ENCODE data around the gene GULP1. TPM values are rescaled to one million over a fixed set of nuclear protein-coding genes. Genes with fewer than 3 reads are reported as not detected.

The GULP1 gene
- total and polyA plus RNA-seq, 12 donors = 2.0 to 6.0 (median 4.7) TPM

DNA sequence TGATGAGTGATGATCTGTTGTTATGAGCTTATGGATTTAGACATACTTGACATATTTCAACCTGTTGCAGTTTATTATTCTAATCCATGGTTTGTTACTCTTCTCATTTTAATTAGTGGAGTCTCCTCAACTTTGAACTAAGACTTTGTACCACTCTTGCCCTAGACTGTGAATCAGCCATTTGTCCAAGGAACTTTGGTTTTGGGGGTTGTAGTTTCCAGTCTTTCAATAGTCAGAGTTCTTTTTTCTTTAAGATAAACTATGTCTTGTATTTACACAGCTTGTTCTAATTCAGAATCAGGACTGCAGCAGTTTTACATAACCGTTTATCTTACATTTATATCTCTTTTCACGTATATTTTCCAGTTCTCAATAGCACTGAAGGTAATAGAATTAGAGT, 133.6 kb downstream of the GULP1 start:
- no peak for DNase-seq
- WGBS, 2 donors = 89 to 96% methylated on average over 2 of the region's 2 CpGs
- Histone ChIP-seq H3K4me3 (no peak overlapping the region), H3K27me3 (no peaks in the 10 kb centered on the region), H3K36me3 (no peaks in the 10 kb centered on the region), H3K4me1 (no peaks in the 10 kb centered on the region), H3K9me3 (peaks cover 0 to 13% (median 3%) of the 10 kb centered on the region in 11 donors), H3K27ac (no peak overlapping the region)
- intact Hi-C loops (cut with DNase I) = no loop called here
- TF ChIP-seq, protein P1, sequence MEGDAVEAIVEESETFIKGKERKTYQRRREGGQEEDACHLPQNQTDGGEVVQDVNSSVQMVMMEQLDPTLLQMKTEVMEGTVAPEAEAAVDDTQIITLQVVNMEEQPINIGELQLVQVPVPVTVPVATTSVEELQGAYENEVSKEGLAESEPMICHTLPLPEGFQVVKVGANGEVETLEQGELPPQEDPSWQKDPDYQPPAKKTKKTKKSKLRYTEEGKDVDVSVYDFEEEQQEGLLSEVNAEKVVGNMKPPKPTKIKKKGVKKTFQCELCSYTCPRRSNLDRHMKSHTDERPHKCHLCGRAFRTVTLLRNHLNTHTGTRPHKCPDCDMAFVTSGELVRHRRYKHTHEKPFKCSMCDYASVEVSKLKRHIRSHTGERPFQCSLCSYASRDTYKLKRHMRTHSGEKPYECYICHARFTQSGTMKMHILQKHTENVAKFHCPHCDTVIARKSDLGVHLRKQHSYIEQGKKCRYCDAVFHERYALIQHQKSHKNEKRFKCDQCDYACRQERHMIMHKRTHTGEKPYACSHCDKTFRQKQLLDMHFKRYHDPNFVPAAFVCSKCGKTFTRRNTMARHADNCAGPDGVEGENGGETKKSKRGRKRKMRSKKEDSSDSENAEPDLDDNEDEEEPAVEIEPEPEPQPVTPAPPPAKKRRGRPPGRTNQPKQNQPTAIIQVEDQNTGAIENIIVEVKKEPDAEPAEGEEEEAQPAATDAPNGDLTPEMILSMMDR (IDR thresholded peaks at IDR 0.05) = no peak
- no peak for ATAC-seq

DNA sequence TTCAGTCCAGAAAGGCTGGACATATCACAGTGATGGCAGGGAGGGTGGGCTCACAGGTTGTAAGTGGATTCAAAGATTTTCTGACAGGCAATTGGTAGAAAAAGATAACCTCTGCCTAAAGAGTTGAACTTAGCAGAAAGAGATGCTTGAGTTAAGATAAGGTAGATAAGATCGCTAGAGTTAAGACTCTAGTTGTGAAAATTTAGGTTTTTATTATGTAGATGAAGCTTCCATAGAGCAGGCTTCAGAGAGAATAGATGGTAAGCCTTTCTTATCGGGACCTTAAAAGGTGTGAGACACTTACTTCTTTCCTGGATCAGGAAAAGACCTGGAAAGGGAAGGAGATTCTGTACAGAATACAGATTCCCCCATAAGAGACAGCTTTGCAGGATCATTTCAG, 134.4 kb downstream of the GULP1 start:
- TF ChIP-seq, protein P1 (IDR thresholded peaks at IDR 0.05) = no peak

DNA sequence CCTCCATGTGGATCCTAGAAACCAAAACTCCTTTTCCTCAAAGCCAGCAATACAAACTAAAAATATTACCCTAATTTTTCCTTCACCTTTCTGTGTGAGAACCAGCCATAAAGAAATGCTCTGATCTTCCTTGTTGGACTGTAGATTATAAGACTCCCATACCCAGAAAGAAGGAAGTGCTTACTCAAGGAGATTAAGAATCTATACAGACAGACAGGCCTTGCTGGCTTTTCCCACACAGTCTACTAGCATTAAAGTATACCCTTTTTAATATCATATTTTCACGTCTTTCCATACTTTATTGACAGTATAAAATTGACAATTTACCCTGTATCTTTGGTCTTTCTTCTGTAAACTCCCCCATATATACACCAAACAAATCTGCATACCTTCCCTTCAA, 139.0 kb downstream of the GULP1 start:
- TF ChIP-seq, protein P1 (IDR thresholded peaks at IDR 0.05) = no peak
- intact Hi-C loops (cut with DNase I) = no loop called here
- 92% methylated on average over 1 of the region's 1 CpG for WGBS, 2 donors
- H3K36me3 ChIP-seq = no peaks in the 10 kb centered on the region
- no peaks in the 10 kb centered on the region for H3K4me1 ChIP-seq
- no peak for DNase-seq
- H3K27me3 ChIP-seq = no peaks in the 10 kb centered on the region
- H3K27ac ChIP-seq = no peak overlapping the region
- no peaks in the 10 kb centered on the region for H3K9me3 ChIP-seq
- ATAC-seq = no peak
- H3K4me3 ChIP-seq = no peak overlapping the region

More for the DNA sequence above, 134.4 kb downstream of the GULP1 start:
- no peak overlapping the region for H3K27ac ChIP-seq
- H3K4me3 ChIP-seq = no peak overlapping the region
- no peak for ATAC-seq
- H3K4me1 ChIP-seq = no peaks in the 10 kb centered on the region
- H3K27me3 ChIP-seq = no peaks in the 10 kb centered on the region
- intact Hi-C loops (cut with DNase I) = no loop called here
- DNase-seq = no peak
- 30 to 44% methylated on average over 2 of the region's 2 CpGs for WGBS, 2 donors
- no peaks in the 10 kb centered on the region for H3K36me3 ChIP-seq
- peaks cover 0 to 4% (median 0%) of the 10 kb centered on the region in 11 donors for H3K9me3 ChIP-seq

DNA sequence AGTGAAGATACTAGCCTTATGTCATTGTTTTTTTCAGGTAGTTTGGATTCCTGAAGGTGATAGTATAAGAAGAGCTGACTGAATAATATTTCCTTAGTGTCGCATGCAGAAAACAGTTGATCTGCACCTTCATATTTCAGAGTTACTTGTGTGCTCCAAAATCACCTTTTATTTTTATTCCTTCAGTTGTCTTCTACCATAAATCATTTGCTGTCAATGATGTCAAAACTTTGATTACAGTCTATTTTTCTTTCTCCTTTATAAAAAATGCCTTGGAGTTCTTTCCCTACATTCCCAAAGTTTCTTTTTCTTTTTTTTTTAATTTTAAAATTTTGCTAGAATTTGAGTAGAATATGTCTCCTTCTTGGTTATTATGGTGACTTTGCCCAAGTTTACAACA, 142.3 kb downstream of the GULP1 start:
- intact Hi-C loops (cut with DNase I) = no loop called here
- 97 to 98% methylated on average over 1 of the region's 1 CpG for WGBS, 2 donors
- ATAC-seq = no peak
- TF ChIP-seq, protein P1 (IDR thresholded peaks at IDR 0.05) = no peak
- H3K4me3 ChIP-seq = no peak overlapping the region
- no peak for DNase-seq
- H3K27me3 ChIP-seq = no peaks in the 10 kb centered on the region
- H3K9me3 ChIP-seq = peaks cover 0 to 6% (median 0%) of the 10 kb centered on the region in 11 donors
- H3K27ac ChIP-seq = no peak overlapping the region
- no peaks in the 10 kb centered on the region for H3K36me3 ChIP-seq
- H3K4me1 ChIP-seq = no peaks in the 10 kb centered on the region

Measured in heart right ventricle (tissue), 16 donors.